Esophagus (tissue), 2 donors: ENCODE data around the gene TMA7B. TPM values are rescaled to one million over a fixed set of nuclear protein-coding genes. Genes with fewer than 3 reads are reported as not detected.

ENCODE experiments used
- H3K27ac ChIP-seq, 2 donors: one replicate each; pipeline ENCODE4 v1.5.1; 2013; ENCODE audit warnings: low read depth in 2 of 2, mild to moderate bottlenecking in 2 of 2, inconsistent platforms in 1 of 2, low read length in 1 of 2, moderate library complexity in 1 of 2
- H3K27me3 ChIP-seq, 2 donors: one replicate each; pipeline ENCODE4 v1.6.1; 2013; ENCODE audit warnings: low read length in 2 of 2, control low read depth in 1 of 2, mild to moderate bottlenecking in 1 of 2; ENCODE audit not compliant: insufficient read depth in 2 of 2, control insufficient read depth in 1 of 2
- H3K36me3 ChIP-seq, 2 donors: one replicate each; pipeline ENCODE4 v1.6.1; 2013; ENCODE audit warnings: low read length in 1 of 2; ENCODE audit not compliant: control insufficient read depth in 2 of 2, insufficient read depth in 2 of 2
- H3K4me1 ChIP-seq, 2 donors: one replicate each; pipeline ENCODE4 v1.6.1; 2013; ENCODE audit warnings: low read length in 1 of 2; ENCODE audit not compliant: control insufficient read depth in 2 of 2, insufficient read depth in 2 of 2
- H3K4me3 ChIP-seq, 2 donors: one replicate each; pipeline ENCODE4 v1.5.1; 2013; ENCODE audit warnings: low read length in 2 of 2, mild to moderate bottlenecking in 2 of 2, low read depth in 1 of 2, moderate library complexity in 1 of 2
- H3K9me3 ChIP-seq, 2 donors: one replicate each; pipeline ENCODE4 v1.6.1; 2013; ENCODE audit warnings: mild to moderate bottlenecking in 2 of 2, low read depth in 1 of 2, low read length in 1 of 2, moderate library complexity in 1 of 2; ENCODE audit not compliant: control insufficient read depth in 2 of 2, insufficient read depth in 1 of 2
- WGBS, 2 donors: extraction: QIAGEN DNeasy Blood & Tissue Kit; methylation state at CpG; one replicate each; pipeline ENCODE4 v1.1.7; 2013; 5-methylcytosine and 5-hydroxymethylcytosine counted together
- polyA plus RNA-seq, 2 donors: library from polyadenylated mRNA; stranded (reverse); fragments of 200-250 nt; gene quantifications; one replicate each; pipeline ENCODE4 v1.2.3, GENCODE V29; 2013
- donor health status: healthy with polysubstance abuse.
- donor health status: Bipolar disorder and iron deficiency.

The TMA7B gene
- polyA plus RNA-seq, 2 donors, result 0.14 TPM; not detected in 1

- Histone ChIP-seq H3K36me3 (no peaks in the 10 kb centered on the region), H3K9me3 (no peaks in the 10 kb centered on the region), H3K27me3 (no peaks in the 10 kb centered on the region), H3K4me3 (no peak overlapping the region), H3K27ac (no peak overlapping the region), H3K4me1 (peaks cover 0 to 2% of the 10 kb centered on the region in 2 donors)
- WGBS, 2 donors, result 46 to 68% methylated on average over 2 of the region's 2 CpGs
These were observed 28.0 kb upstream of the TMA7B start for GRCh38 chr22:39932166-39932565.

GRCh38 chr22:39932918-39933649, 27.1 kb upstream of the TMA7B start:
- H3K4me3 ChIP-seq, result no peak overlapping the region
- no peaks in the 10 kb centered on the region for H3K4me1 ChIP-seq
- WGBS, 2 donors, result 72 to 79% methylated on average over 7 of the region's 7 CpGs
- no peaks in the 10 kb centered on the region for H3K9me3 ChIP-seq
- H3K27ac ChIP-seq, result no peak overlapping the region
- no peaks in the 10 kb centered on the region for H3K27me3 ChIP-seq
- no peaks in the 10 kb centered on the region for H3K36me3 ChIP-seq

GRCh38 chr22:39933741-39934140, 26.5 kb upstream of the TMA7B start:
- Histone ChIP-seq H3K4me3 (no peak overlapping the region), H3K27ac (no peak overlapping the region), H3K36me3 (no peaks in the 10 kb centered on the region), H3K9me3 (no peaks in the 10 kb centered on the region), H3K4me1 (no peaks in the 10 kb centered on the region), H3K27me3 (no peaks in the 10 kb centered on the region)
- WGBS, 2 donors, result 76 to 86% methylated on average over 8 of the region's 8 CpGs

GRCh38 chr22:39935116-39935515, 25.1 kb upstream of the TMA7B start:
- no peaks in the 10 kb centered on the region for H3K4me1 ChIP-seq
- no peaks in the 10 kb centered on the region for H3K27me3 ChIP-seq
- no peak overlapping the region for H3K27ac ChIP-seq
- no peak overlapping the region for H3K4me3 ChIP-seq
- no peaks in the 10 kb centered on the region for H3K36me3 ChIP-seq
- 57 to 62% methylated on average over 4 of the region's 4 CpGs for WGBS, 2 donors
- no peaks in the 10 kb centered on the region for H3K9me3 ChIP-seq

GRCh38 chr22:39935612-39936011, 24.6 kb upstream of the TMA7B start:
- H3K36me3 ChIP-seq, result no peaks in the 10 kb centered on the region
- 65 to 67% methylated on average over 6 of the region's 6 CpGs for WGBS, 2 donors
- H3K27me3 ChIP-seq, result no peaks in the 10 kb centered on the region
- H3K27ac ChIP-seq, result no peak overlapping the region
- no peaks in the 10 kb centered on the region for H3K4me1 ChIP-seq
- no peak overlapping the region for H3K4me3 ChIP-seq
- no peaks in the 10 kb centered on the region for H3K9me3 ChIP-seq

- Histone ChIP-seq H3K4me1 (no peaks in the 10 kb centered on the region), H3K36me3 (no peaks in the 10 kb centered on the region), H3K27me3 (no peaks in the 10 kb centered on the region), H3K9me3 (no peaks in the 10 kb centered on the region), H3K27ac (no peak overlapping the region), H3K4me3 (no peak overlapping the region)
- WGBS, 2 donors, result 73% methylated on average over 6 of the region's 6 CpGs
These were observed 23.6 kb upstream of the TMA7B start for GRCh38 chr22:39936523-39937145.

- Histone ChIP-seq H3K36me3 (no peaks in the 10 kb centered on the region), H3K4me1 (no peaks in the 10 kb centered on the region), H3K27me3 (no peaks in the 10 kb centered on the region), H3K27ac (no peak overlapping the region), H3K9me3 (no peaks in the 10 kb centered on the region), H3K4me3 (no peak overlapping the region)
- WGBS, 2 donors, result 62 to 82% methylated on average over 3 of the region's 3 CpGs
These were observed 22.3 kb upstream of the TMA7B start for GRCh38 chr22:39937906-39938305.

GRCh38 chr22:39938509-39939111, 21.6 kb upstream of the TMA7B start:
- Histone ChIP-seq H3K4me3 (no peak overlapping the region), H3K27me3 (no peaks in the 10 kb centered on the region), H3K4me1 (no peaks in the 10 kb centered on the region), H3K36me3 (no peaks in the 10 kb centered on the region), H3K9me3 (no peaks in the 10 kb centered on the region), H3K27ac (no peak overlapping the region)
- 76 to 77% methylated on average over 14 of the region's 14 CpGs for WGBS, 2 donors

GRCh38 chr22:39939830-39940229, 20.4 kb upstream of the TMA7B start:
- Histone ChIP-seq H3K4me1 (no peaks in the 10 kb centered on the region), H3K36me3 (no peaks in the 10 kb centered on the region), H3K4me3 (no peak overlapping the region), H3K27ac (no peak overlapping the region), H3K9me3 (no peaks in the 10 kb centered on the region), H3K27me3 (no peaks in the 10 kb centered on the region)
- WGBS, 2 donors, result 79 to 93% methylated on average over 3 of the region's 3 CpGs
